C1 segment of cervical spinal cord (tissue), 14 donors: ENCODE results near the gene H3-3A.

ENCODE experiments used
- DNase-seq, 14 donors: peaks; one replicate each; lab custom pipeline; 2025; lab: John Stamatoyannopoulos, UW

Gene H3-3A

DNA sequence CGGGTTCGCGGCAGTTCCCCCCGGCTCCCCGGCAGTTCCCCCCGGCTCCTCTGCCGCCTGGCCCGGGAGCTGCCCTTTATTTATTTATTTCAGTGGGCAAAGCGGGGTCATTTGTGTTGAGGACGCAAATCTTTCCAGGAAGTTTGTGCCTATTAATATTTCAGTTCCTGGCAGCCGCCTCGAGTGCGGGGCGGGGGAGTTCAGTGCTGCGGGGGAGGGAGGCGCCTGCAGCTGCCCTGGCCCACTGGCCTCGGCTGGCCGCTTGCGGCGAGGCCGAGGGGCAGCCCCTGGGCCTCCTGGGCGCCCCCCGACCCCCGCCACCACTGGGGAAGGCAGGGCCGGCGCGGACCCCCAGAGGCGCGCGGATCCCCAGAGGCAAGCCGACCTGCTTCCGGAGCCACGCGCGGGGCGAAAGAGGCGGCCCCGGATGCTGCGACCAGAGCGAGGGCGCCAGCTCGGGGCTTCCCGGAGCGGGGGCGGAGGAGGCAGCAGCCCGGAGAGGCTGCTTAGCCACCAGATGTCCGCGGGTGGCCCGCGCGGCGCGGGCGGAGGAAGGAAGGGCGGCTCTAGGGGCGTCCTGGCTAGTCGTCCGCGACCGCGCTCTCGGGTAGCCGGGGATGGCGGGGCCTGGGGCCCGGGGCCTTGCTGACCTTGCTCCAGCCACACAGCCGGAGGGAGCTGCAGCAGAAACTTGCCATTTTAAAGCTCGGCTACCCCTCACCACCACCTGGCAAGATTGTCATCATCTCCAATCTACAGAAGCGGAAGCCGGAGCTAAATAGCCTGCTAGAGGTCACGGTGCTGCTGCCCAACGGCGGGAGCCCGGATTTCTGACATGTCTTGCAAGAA, 48.0 kb downstream of the H3-3A start:
- peak in 12 of 14 donors; percentile 44 to 87 (median 74) for DNase-seq

DNA sequence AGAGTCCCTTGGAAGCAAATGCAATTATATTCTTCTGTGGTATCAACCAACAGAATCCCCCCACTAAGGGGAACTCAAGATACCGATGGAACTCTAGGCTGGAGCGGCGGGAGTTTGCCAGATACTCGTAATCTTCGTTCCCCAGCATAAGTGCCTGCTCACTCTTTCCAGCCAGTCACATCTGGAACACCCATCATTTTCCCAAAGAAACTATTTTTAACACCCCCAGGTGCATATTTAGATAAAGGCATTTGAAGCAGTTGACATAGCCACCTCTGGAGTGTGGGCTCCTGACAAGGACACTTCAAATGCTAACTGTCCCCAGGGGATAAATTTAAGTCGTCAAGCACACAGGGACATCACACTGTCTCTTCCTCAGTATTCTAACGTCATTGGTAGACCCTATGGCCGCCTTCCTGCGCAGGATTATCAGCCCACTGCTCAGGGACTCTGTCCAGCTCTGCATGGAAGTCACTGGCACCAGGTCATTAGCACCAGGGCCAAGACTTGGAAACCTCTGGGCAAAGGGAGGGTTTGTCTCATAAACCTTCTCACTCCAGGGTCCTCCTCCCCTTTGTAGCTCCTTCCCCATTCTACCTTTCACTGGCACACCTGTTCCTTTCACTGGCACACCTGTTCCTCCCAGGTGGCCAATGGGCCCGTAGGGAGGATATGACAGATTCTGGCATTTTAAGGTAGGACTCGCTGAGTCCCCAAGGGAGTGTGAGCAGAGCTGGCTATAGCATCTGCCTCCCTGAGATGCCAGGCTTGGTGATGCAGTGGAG, 48.8 kb downstream of the H3-3A start:
- DNase-seq, result no peak

DNA sequence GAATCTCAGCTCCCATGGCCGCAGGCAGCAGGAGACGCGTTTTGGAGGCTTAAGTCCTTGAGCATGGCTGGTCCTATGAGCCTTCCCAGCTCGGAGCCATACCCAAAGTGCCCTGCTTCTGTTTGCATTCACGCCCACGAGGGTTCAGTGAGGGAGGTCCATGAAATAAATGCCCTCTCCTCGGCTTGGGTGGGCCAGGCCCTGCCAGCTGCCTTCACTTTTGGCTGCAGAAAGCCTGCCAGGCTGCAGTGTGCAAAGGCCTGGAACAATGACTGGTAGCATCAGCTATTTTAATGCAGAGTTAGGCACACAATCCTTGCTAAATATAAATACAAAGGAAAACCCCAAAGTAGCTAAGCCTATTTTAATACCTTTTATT, 49.4 kb downstream of the H3-3A start:
- DNase-seq, result peak in 1 of 14 donors; percentile 23

DNA sequence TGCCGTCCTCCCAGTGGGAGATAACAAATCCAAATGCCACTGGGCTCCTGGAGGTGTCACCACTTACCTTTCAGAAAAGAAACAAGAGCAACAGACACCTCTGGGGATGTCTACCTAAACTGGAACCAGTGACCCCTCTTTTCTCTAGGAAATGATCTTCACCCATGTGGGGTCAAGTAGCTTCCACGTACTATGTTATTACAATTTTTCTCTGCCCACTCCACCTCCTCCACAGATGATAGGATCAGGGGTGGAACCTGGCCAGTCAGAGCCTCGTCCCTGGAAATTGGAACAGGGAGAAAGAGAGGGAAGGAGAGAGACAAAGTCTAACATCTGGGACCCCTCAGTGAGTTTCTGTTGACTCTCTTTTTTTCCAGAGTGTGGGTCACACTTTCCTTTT, 50.1 kb downstream of the H3-3A start:
- DNase-seq, result no peak

DNA sequence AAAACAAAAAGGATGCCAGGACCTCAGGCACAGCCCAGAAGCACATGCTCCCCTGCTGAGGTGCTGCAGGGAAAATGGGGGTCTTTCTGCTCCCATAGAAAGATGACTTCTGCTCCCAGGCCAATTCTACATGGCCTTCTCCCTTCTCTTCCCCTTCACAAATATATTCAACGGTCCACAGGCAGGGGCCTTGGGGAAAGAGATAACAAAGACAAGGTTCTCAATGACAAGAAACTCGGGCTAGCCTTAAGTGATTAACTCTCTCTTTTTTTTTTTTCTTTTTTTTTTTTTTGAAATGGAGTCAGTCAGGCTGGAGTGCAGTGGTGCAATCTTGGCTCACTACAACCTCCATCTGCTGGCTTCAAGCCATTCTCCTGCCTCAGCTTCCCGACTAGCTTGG, 54.2 kb downstream of the H3-3A start:
- no peak for DNase-seq

DNA sequence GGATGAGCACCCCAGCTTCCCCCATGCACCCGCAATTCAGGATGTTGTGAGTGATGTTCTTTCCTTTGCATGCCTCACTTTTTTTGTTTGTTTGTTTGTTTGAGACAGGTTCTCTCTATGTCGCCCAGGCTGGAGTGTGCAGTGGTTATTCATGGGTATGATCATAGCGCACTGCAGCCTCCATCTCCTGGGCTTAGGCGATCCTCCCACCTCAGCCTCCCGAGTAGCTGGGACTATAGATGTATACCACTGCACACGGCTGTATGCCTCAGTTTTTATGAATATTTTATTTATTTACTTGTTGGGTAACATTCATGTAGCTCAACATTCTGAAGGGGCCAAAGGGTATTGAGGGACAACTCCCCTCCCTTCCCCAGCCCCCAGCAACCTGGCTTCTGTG, 54.8 kb downstream of the H3-3A start:
- DNase-seq, result no peak

DNA sequence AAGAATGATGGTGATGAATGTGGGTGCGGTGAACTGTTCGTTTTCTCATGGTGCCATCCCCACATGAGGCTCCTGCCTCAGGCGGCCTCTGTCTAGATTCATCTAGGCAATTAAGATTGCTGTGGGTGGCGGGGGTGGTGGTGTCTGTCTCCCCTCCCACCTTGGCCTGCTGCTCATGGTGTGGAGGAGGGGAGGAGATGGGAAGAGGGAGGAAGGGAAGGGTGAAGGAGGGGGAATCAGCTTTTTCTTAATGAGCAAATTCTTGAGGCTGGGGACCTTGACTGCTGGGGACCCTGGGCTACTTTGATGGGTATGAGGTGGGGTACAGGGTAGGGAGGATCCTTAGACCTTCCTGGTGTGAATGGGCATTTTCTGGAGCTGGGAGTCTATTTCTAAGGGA, 55.8 kb downstream of the H3-3A start:
- no peak for DNase-seq

DNA sequence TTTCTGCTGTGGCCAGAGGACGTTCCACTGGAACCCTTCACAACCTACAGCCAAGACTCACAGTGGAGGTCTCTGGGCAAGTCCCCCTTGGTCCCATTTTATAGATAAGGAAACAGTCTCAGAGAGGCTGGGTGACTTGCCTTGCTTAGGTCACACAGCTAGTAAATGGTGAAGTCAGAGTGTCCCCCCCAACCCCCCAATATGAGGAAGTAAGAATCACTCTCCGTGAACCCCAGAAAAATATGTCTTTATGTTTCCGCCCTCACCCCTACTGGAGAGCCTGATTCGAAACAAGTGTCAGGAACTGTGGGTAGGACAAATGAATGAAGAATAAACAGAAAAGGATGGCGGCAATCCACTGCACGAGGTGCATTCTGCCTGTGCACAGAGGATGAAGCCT, 56.7 kb downstream of the H3-3A start:
- DNase-seq, result no peak

DNA sequence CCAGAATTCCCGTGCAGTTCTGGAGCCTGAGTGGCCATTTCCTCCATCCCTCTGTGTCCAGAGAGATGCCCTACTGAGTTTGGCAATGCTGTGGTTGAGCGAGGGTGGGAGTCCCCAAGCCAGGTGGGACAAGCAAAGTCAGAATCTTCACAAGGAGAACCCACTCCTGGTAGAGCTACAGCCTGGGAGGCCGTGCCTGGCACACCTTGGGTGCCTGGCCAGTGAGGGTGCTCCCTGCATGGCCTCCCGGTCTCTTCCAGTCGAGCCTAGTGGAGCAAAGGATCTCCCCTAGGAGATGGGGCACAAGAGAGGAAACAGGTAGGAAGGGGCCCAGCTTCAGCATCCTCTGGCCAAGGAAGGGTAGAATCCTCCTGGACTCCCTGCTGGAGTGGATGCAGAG, 57.9 kb downstream of the H3-3A start:
- no peak for DNase-seq

DNA sequence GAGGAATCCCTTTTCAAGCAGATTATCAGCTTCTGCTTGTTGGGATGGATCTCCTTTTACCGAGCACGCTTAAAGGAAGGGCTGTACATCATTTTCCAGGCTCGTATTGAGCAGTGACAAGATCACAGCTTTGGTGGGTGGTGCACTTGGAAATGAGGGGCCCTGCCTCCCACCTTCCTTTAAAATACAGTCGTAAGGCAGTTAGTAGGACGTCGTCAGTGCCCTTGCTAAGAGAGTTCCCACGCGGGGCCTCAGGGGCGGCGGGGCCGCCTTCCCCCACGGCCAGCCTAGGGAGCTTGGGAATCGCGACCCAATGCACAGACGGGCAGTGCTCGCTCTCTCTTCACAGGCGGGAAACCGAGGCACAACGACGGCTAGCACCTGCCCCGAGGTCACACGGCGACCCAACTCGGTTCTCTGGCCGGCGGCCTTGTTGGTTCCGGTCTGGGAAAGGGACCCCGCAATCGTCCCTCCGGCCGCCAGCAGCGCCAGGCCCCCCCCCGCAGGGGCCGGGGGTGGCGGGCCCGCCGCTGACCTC, 58.6 kb downstream of the H3-3A start:
- no peak for DNase-seq
